ENCODE data around the gene NAALADL2.

The NAALADL2 gene

GRCh38 chr3:174986685-174987084 is 127.6 kb downstream of the NAALADL2 start:
- DNase-seq (ENCODE audit: low read depth) = no peak

GRCh38 chr3:175001091-175001490 is 142.0 kb downstream of the NAALADL2 start:
- no peak for DNase-seq (ENCODE audit: low read depth)

GRCh38 chr3:175002732-175003143 is 143.6 kb downstream of the NAALADL2 start:
- DNase-seq (ENCODE audit: low read depth) = no peak

- no peak for DNase-seq (ENCODE audit: low read depth)
These were observed 144.5 kb downstream of the NAALADL2 start for GRCh38 chr3:175003590-175003989.

- DNase-seq (ENCODE audit: low read depth) = no peak
These were observed 146.1 kb downstream of the NAALADL2 start for GRCh38 chr3:175005193-175005592.

- no peak for DNase-seq (ENCODE audit: low read depth)
These were observed 146.7 kb downstream of the NAALADL2 start for GRCh38 chr3:175005881-175006280.

- DNase-seq (ENCODE audit: low read depth) = no peak
These were observed 148.2 kb downstream of the NAALADL2 start for GRCh38 chr3:175007306-175007705.

GRCh38 chr3:175009295-175009694 is 150.2 kb downstream of the NAALADL2 start:
- DNase-seq (ENCODE audit: low read depth) = no peak

GRCh38 chr3:175015056-175015635 is 156.0 kb downstream of the NAALADL2 start:
- no peak for DNase-seq (ENCODE audit: low read depth)

GRCh38 chr3:175018946-175019727 is 160.0 kb downstream of the NAALADL2 start:
- no peak for DNase-seq (ENCODE audit: low read depth)

GRCh38 chr3:175020101-175020500 is 161.0 kb downstream of the NAALADL2 start:
- no peak for DNase-seq (ENCODE audit: low read depth)

- no peak for DNase-seq (ENCODE audit: low read depth)
These were observed 170.7 kb downstream of the NAALADL2 start for GRCh38 chr3:175029828-175030227.

GRCh38 chr3:175039875-175040274 is 180.7 kb downstream of the NAALADL2 start:
- DNase-seq (ENCODE audit: low read depth) = no peak

- DNase-seq (ENCODE audit: low read depth) = no peak
These were observed 182.2 kb downstream of the NAALADL2 start for GRCh38 chr3:175041369-175041768.

- DNase-seq (ENCODE audit: low read depth) = no peak
These were observed 187.5 kb downstream of the NAALADL2 start for GRCh38 chr3:175046601-175047000.

GRCh38 chr3:175047786-175048185 is 188.7 kb downstream of the NAALADL2 start:
- no peak for DNase-seq (ENCODE audit: low read depth)

- DNase-seq (ENCODE audit: low read depth) = no peak
These were observed 198.3 kb downstream of the NAALADL2 start for GRCh38 chr3:175057401-175057800.

GRCh38 chr3:175059788-175060187 is 200.7 kb downstream of the NAALADL2 start:
- no peak for DNase-seq (ENCODE audit: low read depth)

GRCh38 chr3:175065497-175065896 is 206.4 kb downstream of the NAALADL2 start:
- no peak for DNase-seq (ENCODE audit: low read depth)

- no peak for DNase-seq (ENCODE audit: low read depth)
These were observed 207.7 kb downstream of the NAALADL2 start for GRCh38 chr3:175066617-175067415.

- DNase-seq (ENCODE audit: low read depth) = no peak
These were observed 209.5 kb downstream of the NAALADL2 start for GRCh38 chr3:175068587-175068986.

GRCh38 chr3:175070946-175071345 is 211.8 kb downstream of the NAALADL2 start:
- DNase-seq (ENCODE audit: low read depth) = no peak
